Stimulated activated naive CD8-positive, alpha-beta T cell treated with anti-CD3 and anti-CD28 coated beads, Interleukin-15, amount 100 ng/mL, for 72 hours (primary cell): ENCODE measurements around the gene BNIP5.
A peak's percentile ranks its signal among the peaks of the same experiment; 100 is the strongest.

Source experiments
- ATAC-seq: fragments of 150-1000 bp; cut with Tn5 transposase; 2 replicates; pipeline ENCODE4 v1.10.0; 2021; ENCODE audit warnings: mild to moderate bottlenecking, moderate library complexity
- DNase-seq, 2 donors: peaks; one replicate each; pipeline ENCODE4 v3.0.0; 2021 to 2022
- H3K27ac Mint-ChIP-seq, 2 donors: one replicate each; pipeline ENCODE4 v1.8.0; 2022; ENCODE audit warnings: mild to moderate bottlenecking in 2 of 2, mixed read lengths in 2 of 2, moderate library complexity in 2 of 2
- H3K27me3 Mint-ChIP-seq: one replicate; pipeline ENCODE4 v1.8.0; 2022; ENCODE audit warnings: mixed read lengths
- H3K4me1 Mint-ChIP-seq: one replicate; pipeline ENCODE4 v1.8.0; 2022; ENCODE audit warnings: mild to moderate bottlenecking, mixed read lengths
- H3K4me3 Mint-ChIP-seq, 2 donors: one replicate each; pipeline ENCODE4 v1.8.0; 2022; ENCODE audit warnings: mild to moderate bottlenecking in 2 of 2, mixed read lengths in 2 of 2, moderate library complexity in 1 of 2
- H3K9me3 Mint-ChIP-seq, 2 donors: one replicate each; pipeline ENCODE4 v1.8.0; 2022; ENCODE audit warnings: mixed read lengths in 2 of 2

BNIP5 gene

DNA sequence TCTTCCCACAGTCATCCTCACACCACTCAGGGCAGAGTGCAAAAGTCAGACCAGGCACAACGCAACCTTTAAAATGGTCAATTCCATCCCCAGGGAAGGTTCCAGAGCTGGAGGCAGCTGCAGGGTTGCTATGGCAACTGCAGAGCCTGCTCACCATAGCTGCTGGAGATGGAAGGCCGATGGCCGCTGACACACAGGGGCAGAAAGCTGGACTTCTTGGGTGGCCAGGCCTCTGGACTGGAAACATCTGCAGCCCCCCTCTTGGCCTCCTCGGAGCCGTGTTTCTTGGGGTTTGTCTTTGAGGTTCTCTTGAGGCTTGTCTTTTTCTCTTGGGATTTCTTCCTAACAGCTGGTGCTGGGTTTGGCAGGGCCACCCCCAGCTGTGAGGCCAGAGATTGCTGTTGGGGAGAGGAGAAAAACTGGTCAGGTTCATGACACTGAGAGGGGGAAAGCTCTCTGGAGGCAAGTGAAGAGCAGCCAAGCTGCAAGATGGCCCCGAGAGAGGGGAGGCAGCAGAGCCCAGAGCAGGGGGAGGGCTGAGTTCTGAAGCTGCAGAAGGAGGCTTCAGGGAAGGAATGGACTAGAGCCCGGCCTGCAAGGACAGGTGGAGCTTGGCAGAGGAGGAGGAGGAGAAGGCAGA is 10.2 kb downstream of the BNIP5 start:
- no peak overlapping the region for H3K4me3 Mint-ChIP-seq
- no peak overlapping the region for H3K27ac Mint-ChIP-seq
- ATAC-seq (no peak), DNase-seq (no peak)
- H3K27me3 Mint-ChIP-seq: peaks cover 11% of the 10 kb centered on the region
- no peaks in the 10 kb centered on the region for H3K9me3 Mint-ChIP-seq
- no peaks in the 10 kb centered on the region for H3K4me1 Mint-ChIP-seq

DNA sequence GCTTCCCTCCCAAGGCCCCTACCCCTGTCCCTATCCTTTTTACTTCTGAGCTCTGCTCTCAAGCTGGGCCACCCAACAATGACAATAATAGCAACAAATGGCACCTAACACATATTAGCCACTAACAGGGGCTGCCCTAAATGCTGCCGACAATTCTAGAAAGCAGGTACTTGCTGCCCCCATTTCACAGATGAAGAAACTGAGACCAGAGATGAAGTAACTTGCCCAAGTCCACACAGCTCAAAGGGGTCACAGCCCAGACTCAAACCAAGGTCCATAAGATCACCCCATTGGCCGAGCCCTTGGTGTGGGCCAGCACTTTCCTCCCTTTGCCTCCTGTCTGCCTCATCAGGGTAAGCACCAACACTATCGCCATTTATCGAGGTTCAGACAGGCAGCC is 12.0 kb downstream of the BNIP5 start:
- H3K4me1 Mint-ChIP-seq: no peaks in the 10 kb centered on the region
- peaks cover 11% of the 10 kb centered on the region for H3K27me3 Mint-ChIP-seq
- H3K27ac Mint-ChIP-seq: no peak overlapping the region
- DNase-seq: no peak
- H3K9me3 Mint-ChIP-seq: no peaks in the 10 kb centered on the region
- H3K4me3 Mint-ChIP-seq: no peak overlapping the region
- no peak for ATAC-seq

GRCh38 chr6:36324191-36324590 is 12.5 kb downstream of the BNIP5 start:
- Mint-ChIP-seq H3K9me3 (no peaks in the 10 kb centered on the region), H3K27me3 (peaks cover 11% of the 10 kb centered on the region), H3K27ac (no peak overlapping the region), H3K4me1 (no peaks in the 10 kb centered on the region), H3K4me3 (no peak overlapping the region)
- DNase-seq (no peak), ATAC-seq (no peak)

- DNase-seq (no peak), ATAC-seq (no peak)
- H3K9me3 Mint-ChIP-seq: no peaks in the 10 kb centered on the region
- H3K27me3 Mint-ChIP-seq: peaks cover 11% of the 10 kb centered on the region
- no peaks in the 10 kb centered on the region for H3K4me1 Mint-ChIP-seq
- H3K27ac Mint-ChIP-seq: no peak overlapping the region
- H3K4me3 Mint-ChIP-seq: no peak overlapping the region
Measured at GRCh38 chr6:36323062-36323461, 13.6 kb downstream of the BNIP5 start.

GRCh38 chr6:36322591-36322990 is 14.1 kb downstream of the BNIP5 start:
- no peak for DNase-seq
- Mint-ChIP-seq H3K4me1 (no peaks in the 10 kb centered on the region), H3K27ac (no peak overlapping the region), H3K9me3 (no peaks in the 10 kb centered on the region), H3K27me3 (peaks cover 11% of the 10 kb centered on the region), H3K4me3 (no peak overlapping the region)
- ATAC-seq: no peak

DNA sequence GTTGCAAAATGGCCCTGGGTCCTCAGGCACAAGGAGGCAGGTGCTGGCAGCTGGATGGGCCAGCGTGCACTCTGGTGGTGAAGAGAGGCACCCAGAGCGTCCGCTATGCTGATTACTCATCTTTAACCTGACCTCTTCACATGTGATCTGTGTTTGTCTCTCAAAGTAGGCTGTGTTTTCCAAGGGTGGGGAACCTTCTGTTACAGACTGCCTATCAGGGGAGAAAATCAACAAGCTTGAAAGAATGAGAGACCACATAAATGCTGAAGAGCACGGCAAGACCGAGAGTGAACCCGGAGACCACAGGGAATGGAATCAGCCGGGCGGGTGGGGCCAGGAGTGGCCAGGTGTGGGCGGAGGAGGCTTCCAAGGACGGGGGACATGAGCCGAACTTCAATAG is 16.2 kb downstream of the BNIP5 start:
- no peaks in the 10 kb centered on the region for H3K9me3 Mint-ChIP-seq
- no peak overlapping the region for H3K4me3 Mint-ChIP-seq
- ATAC-seq (no peak), DNase-seq (no peak)
- H3K27me3 Mint-ChIP-seq: no peaks in the 10 kb centered on the region
- no peak overlapping the region for H3K27ac Mint-ChIP-seq
- no peaks in the 10 kb centered on the region for H3K4me1 Mint-ChIP-seq

GRCh38 chr6:36319821-36320220 is 16.9 kb downstream of the BNIP5 start:
- Mint-ChIP-seq H3K4me3 (no peak overlapping the region), H3K4me1 (no peaks in the 10 kb centered on the region), H3K9me3 (no peaks in the 10 kb centered on the region), H3K27ac (no peak overlapping the region), H3K27me3 (no peaks in the 10 kb centered on the region)
- DNase-seq (no peak), ATAC-seq (no peak)

- H3K4me1 Mint-ChIP-seq: no peaks in the 10 kb centered on the region
- no peaks in the 10 kb centered on the region for H3K9me3 Mint-ChIP-seq
- H3K27ac Mint-ChIP-seq: no peak overlapping the region
- ATAC-seq: no peak
- H3K4me3 Mint-ChIP-seq: no peak overlapping the region
- H3K27me3 Mint-ChIP-seq: no peaks in the 10 kb centered on the region
- no peak for DNase-seq
Measured at GRCh38 chr6:36319436-36319762, 17.3 kb downstream of the BNIP5 start.

- H3K4me1 Mint-ChIP-seq: no peaks in the 10 kb centered on the region
- no peak for DNase-seq
- H3K9me3 Mint-ChIP-seq: no peaks in the 10 kb centered on the region
- no peak overlapping the region for H3K27ac Mint-ChIP-seq
- no peak overlapping the region for H3K4me3 Mint-ChIP-seq
- no peaks in the 10 kb centered on the region for H3K27me3 Mint-ChIP-seq
- ATAC-seq: no peak
Measured at GRCh38 chr6:36318690-36319435, 17.8 kb downstream of the BNIP5 start.

DNA sequence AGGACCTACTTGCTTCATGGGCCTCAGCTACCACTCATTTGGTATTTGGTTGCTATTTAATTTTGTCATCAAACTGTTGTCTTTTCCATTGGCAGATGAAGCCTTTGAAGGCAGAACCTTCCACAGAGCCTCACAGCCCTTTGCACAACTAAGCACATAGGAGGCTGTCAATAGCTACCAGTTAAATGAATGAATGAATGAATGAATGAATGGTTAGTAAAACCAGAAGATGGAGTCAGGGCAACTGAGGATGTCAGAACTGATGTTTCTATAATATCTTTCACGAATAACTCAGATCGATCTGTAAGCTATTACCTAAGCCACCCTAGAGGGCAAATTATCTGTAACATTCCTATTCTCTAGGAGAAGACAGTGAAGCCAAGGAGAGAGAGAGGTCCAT is 19.1 kb downstream of the BNIP5 start:
- Mint-ChIP-seq H3K27me3 (no peaks in the 10 kb centered on the region), H3K4me3 (no peak overlapping the region), H3K27ac (peak overlapping the region in 1 of 2 donors; percentile 47), H3K9me3 (no peaks in the 10 kb centered on the region), H3K4me1 (no peaks in the 10 kb centered on the region)
- ATAC-seq: no peak
- no peak for DNase-seq

DNA sequence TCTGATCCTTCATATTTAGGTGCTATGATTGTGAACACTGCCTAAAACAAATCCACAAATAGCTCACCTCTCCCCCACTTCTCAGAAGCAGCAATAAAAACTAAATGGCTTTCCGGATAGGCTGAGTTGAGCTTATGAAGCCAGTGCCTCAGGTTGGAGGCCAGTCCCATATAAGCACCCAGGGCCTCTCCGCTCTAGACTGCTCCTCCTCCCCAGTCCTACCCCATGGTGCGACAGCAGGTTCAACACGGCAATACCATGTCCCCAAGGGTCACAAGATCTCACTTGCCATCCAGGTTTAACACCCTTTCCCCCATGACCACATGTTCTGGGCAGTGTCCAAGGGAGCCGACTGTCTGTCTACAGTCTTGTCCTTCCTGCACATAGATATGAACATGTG is 20.8 kb downstream of the BNIP5 start:
- Mint-ChIP-seq H3K27ac (no peak overlapping the region), H3K4me3 (no peak overlapping the region), H3K27me3 (no peaks in the 10 kb centered on the region), H3K9me3 (no peaks in the 10 kb centered on the region), H3K4me1 (no peaks in the 10 kb centered on the region)
- DNase-seq (no peak), ATAC-seq (no peak)

GRCh38 chr6:36314221-36315014 is 22.3 kb downstream of the BNIP5 start:
- Mint-ChIP-seq H3K27me3 (no peaks in the 10 kb centered on the region), H3K9me3 (no peaks in the 10 kb centered on the region), H3K4me3 (no peak overlapping the region), H3K4me1 (no peaks in the 10 kb centered on the region), H3K27ac (no peak overlapping the region)
- DNase-seq (no peak), ATAC-seq (no peak)

- ATAC-seq (no peak), DNase-seq (no peak)
- peaks cover 8% of the 10 kb centered on the region for H3K27me3 Mint-ChIP-seq
- H3K27ac Mint-ChIP-seq: no peak overlapping the region
- peaks cover 5% of the 10 kb centered on the region for H3K4me1 Mint-ChIP-seq
- no peaks in the 10 kb centered on the region for H3K9me3 Mint-ChIP-seq
- no peak overlapping the region for H3K4me3 Mint-ChIP-seq
Measured at GRCh38 chr6:36313649-36313936, 23.1 kb downstream of the BNIP5 start.

DNA sequence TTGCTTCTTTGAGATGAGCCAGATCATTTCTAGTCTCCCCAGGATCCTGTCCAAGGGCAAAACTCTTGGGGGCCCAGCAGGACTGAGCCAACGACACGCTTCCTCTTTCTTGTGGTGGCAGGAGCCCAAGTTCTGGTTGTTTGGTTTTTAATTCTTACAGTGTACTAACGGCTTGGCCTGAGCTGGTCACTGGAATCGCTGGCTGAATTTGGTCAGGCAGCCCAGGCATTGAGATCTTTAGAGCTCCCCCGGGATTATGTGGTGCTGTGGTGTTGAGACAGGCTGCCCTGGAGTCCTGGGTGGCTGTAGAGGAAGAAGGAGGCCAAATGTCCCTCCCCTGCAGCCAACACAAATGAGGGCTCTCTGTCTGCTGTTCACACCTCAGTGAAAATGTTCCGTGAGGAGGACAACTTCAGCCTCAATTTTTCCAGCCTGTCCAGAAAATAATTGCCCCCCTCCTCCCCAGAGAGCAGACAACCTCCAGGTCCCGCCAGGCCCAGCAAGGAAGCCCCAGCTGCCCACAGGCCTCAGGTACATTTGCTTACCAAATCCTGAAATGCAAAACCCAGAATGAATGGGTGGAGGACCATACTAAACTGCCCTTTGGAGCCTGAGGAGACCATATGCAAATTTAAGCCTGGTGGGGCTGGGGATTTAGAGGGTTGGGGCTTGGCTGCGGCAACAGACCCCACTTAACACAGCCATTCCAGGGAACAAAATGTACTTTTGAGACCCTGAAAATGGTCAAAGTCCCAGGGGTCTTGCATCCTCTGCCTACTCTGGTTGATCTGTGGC is 23.6 kb downstream of the BNIP5 start:
- Mint-ChIP-seq H3K4me3 (no peak overlapping the region), H3K4me1 (peaks cover 5% of the 10 kb centered on the region), H3K9me3 (no peaks in the 10 kb centered on the region), H3K27me3 (peaks cover 8% of the 10 kb centered on the region), H3K27ac (no peak overlapping the region)
- no peak for ATAC-seq
- no peak for DNase-seq

- no peak for DNase-seq
- H3K27ac Mint-ChIP-seq: no peak overlapping the region
- H3K9me3 Mint-ChIP-seq: no peaks in the 10 kb centered on the region
- H3K27me3 Mint-ChIP-seq: peaks cover 8% of the 10 kb centered on the region
- no peak for ATAC-seq
- peaks cover 5% of the 10 kb centered on the region for H3K4me1 Mint-ChIP-seq
- H3K4me3 Mint-ChIP-seq: no peak overlapping the region
Measured at GRCh38 chr6:36309900-36310299, 26.8 kb downstream of the BNIP5 start.

DNA sequence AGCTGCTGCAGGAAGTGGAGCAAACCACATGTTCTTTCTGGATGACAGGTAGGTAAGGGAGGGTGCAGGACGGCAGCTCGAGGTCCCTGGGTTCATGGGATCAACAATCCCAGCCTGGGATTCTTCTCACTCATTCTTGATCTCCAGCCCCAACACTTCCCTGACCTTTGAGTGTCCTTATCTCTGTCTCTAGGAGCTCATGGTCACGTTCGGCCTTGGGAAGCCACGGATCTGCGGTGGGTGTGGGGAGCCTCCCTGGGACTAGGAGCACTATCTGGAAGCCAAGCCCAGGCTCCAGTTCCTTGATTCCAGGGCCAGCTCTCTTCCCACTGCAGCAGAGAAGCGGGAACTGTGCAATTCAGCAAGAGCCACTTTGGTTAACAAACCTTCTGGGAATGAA is 27.5 kb downstream of the BNIP5 start:
- H3K4me1 Mint-ChIP-seq: peaks cover 5% of the 10 kb centered on the region
- no peak overlapping the region for H3K27ac Mint-ChIP-seq
- no peak overlapping the region for H3K4me3 Mint-ChIP-seq
- no peaks in the 10 kb centered on the region for H3K9me3 Mint-ChIP-seq
- peaks cover 8% of the 10 kb centered on the region for H3K27me3 Mint-ChIP-seq
- DNase-seq (no peak), ATAC-seq (no peak)
